Suprapubic skin (tissue), 3 donors: ENCODE results near the gene PRSS3.

Experiments used
- CTCF ChIP-seq, 2 donors: fragments of 200-600 bp in 1 of 2; fragments of 450-650 bp in 1 of 2; sonication (generic) in 1 of 2; IDR thresholded peaks; one replicate each; pipeline ENCODE4 v1.5.1; 2016 to 2019; ENCODE audit warnings: antibody characterized with exemption in 2 of 2, mild to moderate bottlenecking in 1 of 2, moderate library complexity in 1 of 2
- POLR2AphosphoS5 ChIP-seq, 3 donors: sonication (generic); formaldehyde crosslinking; IDR thresholded peaks; one replicate each; pipeline ENCODE4 v1.6.1; 2017; ENCODE audit warnings: antibody characterized with exemption in 3 of 3

GRCh38 chr9:33809506-33809905 lies 14.1 kb downstream of the PRSS3 start:
- TF ChIP-seq CTCF (IDR thresholded peaks at IDR 0.05) = no peak
- TF ChIP-seq POLR2AphosphoS5 (IDR thresholded peaks at IDR 0.05) = no peak
